ENCODE measurements around the gene GPSM3.

GPSM3 gene

GRCh38 chr6:32174416-32174815 lies 18.0 kb downstream of the GPSM3 start:
- DNase-seq (ENCODE audit: low read depth in 2 of 2): no peak

DNA sequence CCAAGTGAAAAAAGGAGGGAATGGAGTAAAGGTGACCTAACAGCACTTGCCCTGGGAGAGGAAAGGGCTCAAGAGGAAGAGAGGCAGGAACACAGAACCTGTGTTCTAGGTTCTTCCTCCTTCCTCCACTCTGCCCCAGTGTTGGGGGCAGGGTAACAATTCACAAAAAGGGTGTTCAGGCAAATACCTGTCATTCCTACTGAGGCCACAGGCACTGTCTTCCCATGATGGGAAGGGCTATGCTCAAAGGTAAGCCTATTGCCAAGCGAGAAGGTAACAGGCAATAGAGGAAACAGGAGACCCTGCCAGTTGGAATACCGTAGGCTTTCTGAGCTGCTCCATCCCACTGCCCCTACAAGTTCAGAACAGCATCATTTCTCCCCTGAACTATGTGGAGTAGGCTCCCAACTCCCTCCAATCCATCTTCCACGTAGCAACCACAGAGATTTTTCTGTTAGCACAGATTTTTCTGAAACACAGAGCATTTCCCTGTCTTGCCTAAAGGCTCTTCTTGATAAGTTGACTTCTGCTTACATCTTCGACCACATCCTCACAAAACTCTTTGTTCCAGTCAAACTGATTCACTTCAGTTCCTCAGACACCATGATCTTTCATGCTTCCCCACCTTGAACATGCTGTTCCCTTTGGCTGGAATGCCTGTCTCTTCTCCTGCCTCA lies 19.3 kb downstream of the GPSM3 start:
- DNase-seq (ENCODE audit: low read depth in 2 of 2): no peak

GRCh38 chr6:32171234-32171633 lies 21.2 kb downstream of the GPSM3 start:
- DNase-seq (ENCODE audit: low read depth in 2 of 2): no peak

- DNase-seq (ENCODE audit: low read depth in 2 of 2): no peak
Measured at GRCh38 chr6:32170294-32170693, 22.1 kb downstream of the GPSM3 start.

- no peak for DNase-seq (ENCODE audit: low read depth in 2 of 2)
Measured at GRCh38 chr6:32168807-32169591, 23.4 kb downstream of the GPSM3 start.

DNA sequence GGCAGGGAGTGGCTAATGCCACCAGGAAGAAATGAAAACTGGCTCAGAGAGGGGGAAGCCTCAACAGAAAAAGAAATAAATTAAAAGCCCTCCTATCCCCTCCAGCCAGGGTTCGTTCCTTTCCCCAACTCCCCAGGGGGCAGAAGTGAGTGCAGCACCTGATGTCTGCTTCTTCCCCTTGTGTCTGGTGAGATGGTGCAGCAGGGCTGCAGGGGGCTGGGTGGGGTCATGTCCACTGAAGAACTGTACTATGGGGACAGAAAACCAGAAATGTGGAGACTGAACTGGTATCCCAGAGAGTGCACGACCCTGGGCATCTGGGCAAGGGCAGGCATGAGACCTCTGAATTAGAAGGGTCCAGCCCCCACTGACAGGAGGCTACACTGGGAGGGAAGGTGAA lies 24.1 kb downstream of the GPSM3 start:
- DNase-seq (ENCODE audit: low read depth in 2 of 2): no peak

GRCh38 chr6:32167761-32168262 lies 24.6 kb downstream of the GPSM3 start:
- DNase-seq (ENCODE audit: low read depth in 2 of 2): no peak

DNA sequence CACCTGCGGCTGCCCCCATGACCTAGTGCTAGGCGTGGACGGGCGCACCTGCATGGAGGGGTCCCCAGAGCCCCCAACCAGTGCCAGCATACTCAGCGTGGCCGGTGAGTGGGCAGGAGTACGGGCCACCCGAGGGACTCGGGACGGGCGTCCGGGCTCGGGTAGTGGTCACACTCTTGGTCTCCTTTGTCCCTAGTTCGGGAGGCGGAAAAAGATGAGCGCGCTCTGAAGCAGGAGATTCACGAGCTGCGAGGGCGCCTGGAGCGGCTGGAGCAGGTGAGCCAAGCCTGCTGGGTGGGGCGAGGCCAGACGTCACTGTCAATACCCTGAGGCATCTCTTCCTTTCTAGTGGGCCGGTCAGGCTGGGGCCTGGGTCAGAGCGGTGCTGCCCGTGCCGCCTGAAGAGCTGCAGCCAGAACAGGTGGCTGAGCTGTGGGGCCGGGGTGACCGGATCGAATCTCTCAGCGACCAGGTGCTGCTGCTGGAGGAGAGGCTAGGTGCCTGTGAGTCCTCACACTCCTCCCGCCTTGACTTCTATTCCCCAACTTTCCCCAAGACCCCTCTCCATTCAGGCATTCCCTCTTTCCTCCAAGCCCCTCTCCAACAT lies 25.2 kb downstream of the GPSM3 start:
- no peak for DNase-seq (ENCODE audit: low read depth in 2 of 2)

- no peak for DNase-seq (ENCODE audit: low read depth in 2 of 2)
Measured at GRCh38 chr6:32166411-32167061, 25.9 kb downstream of the GPSM3 start.

DNA sequence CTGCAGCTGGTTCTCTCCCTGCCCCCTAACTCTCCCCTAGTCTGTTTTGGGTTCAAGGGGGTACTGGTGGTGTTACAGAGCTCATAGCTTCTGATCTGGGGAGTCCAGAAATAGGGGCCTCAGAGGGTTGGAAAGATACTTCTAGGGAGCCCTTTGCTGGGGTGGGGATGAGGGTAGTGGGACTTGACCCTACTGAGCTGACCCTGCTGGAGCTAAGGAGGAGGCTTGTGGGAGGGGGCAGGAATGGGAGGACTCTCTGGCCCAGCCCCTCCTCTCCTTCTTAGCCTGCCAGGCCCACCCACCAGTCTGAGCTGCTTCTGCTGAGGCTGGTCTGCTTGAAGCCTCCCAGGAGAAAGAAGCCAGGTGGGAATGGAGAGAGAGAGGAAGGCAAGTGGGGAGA lies 28.1 kb downstream of the GPSM3 start, which contains the start of gene EGFL8:
Gene EGFL8 (plus strand): TSS at position 301 of the 400 bp plus-strand sequence. CDS start 1,571 bp downstream, outside the sequence.
- DNase-seq (ENCODE audit: low read depth in 2 of 2): no peak

GRCh38 chr6:32163559-32164258 lies 28.7 kb downstream of the GPSM3 start:
- DNase-seq (ENCODE audit: low read depth in 2 of 2): no peak

DNA sequence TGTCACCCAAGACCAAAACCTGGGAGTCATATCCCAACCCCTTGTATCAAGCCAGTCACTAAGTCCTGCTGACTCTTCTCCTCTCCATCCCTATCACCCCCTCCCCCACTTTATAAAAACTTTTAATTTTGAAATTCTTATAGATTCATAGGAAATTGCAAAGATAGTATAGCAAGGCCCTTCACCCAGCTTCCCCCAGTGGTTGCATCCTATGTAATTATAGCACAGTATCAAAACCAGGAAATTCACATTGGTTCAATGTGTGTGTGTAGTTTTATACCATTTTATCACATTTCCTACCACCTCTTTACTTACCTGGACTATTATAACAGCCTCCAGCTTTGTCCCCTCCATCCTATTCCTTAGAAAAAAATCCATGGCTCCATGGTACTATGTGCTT lies 34.4 kb downstream of the GPSM3 start:
- DNase-seq (ENCODE audit: low read depth in 2 of 2): no peak

DNA sequence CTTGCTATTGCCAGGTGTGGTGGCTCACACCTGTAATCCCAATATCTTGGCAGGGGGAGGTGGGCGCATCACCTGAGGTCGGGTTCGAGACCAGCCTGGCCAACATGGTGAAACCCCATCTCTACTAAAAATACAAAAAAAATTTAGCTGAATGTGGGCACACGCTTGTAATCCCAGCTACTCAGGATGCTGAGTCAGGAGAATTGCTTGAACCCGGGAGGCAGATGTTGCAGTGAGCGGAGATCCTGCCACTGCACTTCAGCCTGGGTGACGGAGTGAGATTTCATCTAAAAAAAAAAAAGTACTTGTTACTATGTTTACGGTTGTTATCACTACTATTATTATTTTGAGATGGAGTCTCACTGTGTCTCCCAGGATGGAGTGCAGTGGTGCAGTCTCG lies 35.6 kb downstream of the GPSM3 start:
- no peak for DNase-seq (ENCODE audit: low read depth in 2 of 2)

- DNase-seq (ENCODE audit: low read depth in 2 of 2): no peak
Measured at GRCh38 chr6:32154514-32155161, 37.8 kb downstream of the GPSM3 start.

- peak; percentile 88 for DNase-seq (ENCODE audit: low read depth in 2 of 2)
Measured at GRCh38 chr6:32153564-32154513, 38.6 kb downstream of the GPSM3 start, which contains the start of gene PPT2. TSS of gene PPT2 (plus strand) at chr6:32154141. CDS start at chr6:32154595, 454 bp downstream.

GRCh38 chr6:32152769-32153563 lies 39.5 kb downstream of the GPSM3 start:
- DNase-seq (ENCODE audit: low read depth in 2 of 2): no peak

DNA sequence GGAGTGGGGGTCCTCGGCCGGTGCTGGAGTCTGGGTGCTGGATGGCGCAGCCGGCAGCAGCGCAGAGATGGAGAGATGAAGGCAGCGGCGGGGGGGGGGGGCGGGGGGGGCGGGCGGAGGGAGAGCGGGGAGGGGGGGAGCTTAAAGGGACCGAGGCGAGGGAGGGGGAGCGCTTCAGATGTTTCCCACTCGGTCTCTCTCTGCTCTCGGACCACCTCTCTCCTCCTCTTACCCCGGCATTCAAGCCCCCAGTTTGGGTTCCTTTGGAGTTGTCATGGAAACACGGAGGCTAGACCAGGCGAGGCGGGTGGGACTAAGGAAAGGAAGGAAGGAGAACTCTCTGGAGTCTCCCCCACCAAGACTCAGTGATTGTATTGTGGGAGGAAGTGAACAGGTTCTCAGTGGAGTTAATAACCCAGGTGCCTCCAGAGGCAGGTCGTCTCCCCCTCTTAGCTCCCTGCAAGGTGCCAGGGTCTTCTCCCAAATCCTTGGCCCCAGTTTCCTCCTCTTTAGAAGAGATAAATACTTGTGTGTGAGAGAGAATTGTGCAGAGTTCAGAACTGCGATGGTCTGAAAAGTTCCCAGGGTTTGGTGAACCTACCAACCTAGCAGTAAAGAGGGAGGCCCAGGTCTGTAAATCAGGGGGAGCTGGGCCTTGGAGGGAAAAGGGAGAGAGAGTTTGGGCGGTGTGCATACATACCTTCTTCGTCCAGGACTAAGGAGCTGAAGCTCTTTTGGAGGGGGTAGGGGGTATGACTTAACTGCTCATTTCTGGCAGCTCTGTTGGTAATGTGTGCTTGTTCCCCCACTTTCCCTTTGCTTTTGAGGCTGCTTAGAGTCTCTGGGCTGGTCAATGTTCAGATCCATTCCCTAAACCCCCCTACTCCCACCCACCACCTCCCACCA lies 40.3 kb downstream of the GPSM3 start, which contains the start of gene PRRT1:
Gene PRRT1 (minus strand): TSS at position 77 of the 906 bp plus-strand sequence. CDS start 112 bp downstream, outside the sequence.
- DNase-seq (ENCODE audit: low read depth in 2 of 2): no peak

Measured in fibroblast of skin of left quadriceps (primary cell).